ENCODE results near the gene GRAP. TPM values are rescaled to one million over a fixed set of nuclear protein-coding genes. Genes with fewer than 3 reads are reported as not detected.

The GRAP gene
- total RNA-seq, 2 donors from 2014 or later, result 9.7 to 15.9 TPM

GRCh38 chr17:18999911-19000310 lies 46.8 kb downstream of the GRAP start:
- Mint-ChIP-seq H3K27ac (no peak overlapping the region), H3K9me3 (peaks cover 4 to 8% of the 10 kb centered on the region in 2 donors), H3K4me3 (no peak overlapping the region), H3K4me1 (ENCODE audit: low read depth) (peaks cover 30% of the 10 kb centered on the region), H3K36me3 (ENCODE audit: insufficient read depth in 2 of 2) (peaks cover 9 to 23% of the 10 kb centered on the region in 2 donors), H3K27me3 (ENCODE audit: low read depth) (no peaks in the 10 kb centered on the region)
- ATAC-seq (replicated peaks in 1 of 2) (no peak), DNase-seq (no peak)

GRCh38 chr17:18999394-18999793 lies 47.4 kb downstream of the GRAP start:
- peaks cover 27% of the 10 kb centered on the region for H3K4me1 Mint-ChIP-seq (ENCODE audit: low read depth)
- no peak overlapping the region for H3K4me3 Mint-ChIP-seq
- H3K27ac Mint-ChIP-seq, result no peak overlapping the region
- ATAC-seq (replicated peaks in 1 of 2) (no peak), DNase-seq (no peak)
- no peaks in the 10 kb centered on the region for H3K27me3 Mint-ChIP-seq (ENCODE audit: low read depth)
- H3K36me3 Mint-ChIP-seq (ENCODE audit: insufficient read depth in 2 of 2), result peaks cover 9 to 26% of the 10 kb centered on the region in 2 donors
- H3K9me3 Mint-ChIP-seq, result peaks cover 4 to 8% of the 10 kb centered on the region in 2 donors

GRCh38 chr17:18997650-18998196 lies 49.0 kb downstream of the GRAP start:
- peaks cover 4 to 8% of the 10 kb centered on the region in 2 donors for H3K9me3 Mint-ChIP-seq
- no peak for ATAC-seq (replicated peaks in 1 of 2)
- DNase-seq, result no peak
- peaks cover 9 to 31% of the 10 kb centered on the region in 2 donors for H3K36me3 Mint-ChIP-seq (ENCODE audit: insufficient read depth in 2 of 2)
- H3K4me3 Mint-ChIP-seq, result no peak overlapping the region
- peaks cover 36% of the 10 kb centered on the region for H3K4me1 Mint-ChIP-seq (ENCODE audit: low read depth)
- H3K27ac Mint-ChIP-seq, result no peak overlapping the region
- no peaks in the 10 kb centered on the region for H3K27me3 Mint-ChIP-seq (ENCODE audit: low read depth)

GRCh38 chr17:18996458-18996857 lies 50.3 kb downstream of the GRAP start:
- no peak overlapping the region for H3K27ac Mint-ChIP-seq
- ATAC-seq (replicated peaks in 1 of 2) (no peak), DNase-seq (no peak)
- H3K4me1 Mint-ChIP-seq (ENCODE audit: low read depth), result peaks cover 31% of the 10 kb centered on the region
- H3K27me3 Mint-ChIP-seq (ENCODE audit: low read depth), result no peaks in the 10 kb centered on the region
- peaks cover 9 to 25% of the 10 kb centered on the region in 2 donors for H3K36me3 Mint-ChIP-seq (ENCODE audit: insufficient read depth in 2 of 2)
- no peak overlapping the region for H3K4me3 Mint-ChIP-seq
- peaks cover 4 to 8% of the 10 kb centered on the region in 2 donors for H3K9me3 Mint-ChIP-seq

- ATAC-seq (replicated peaks in 1 of 2), result no peak
- peaks cover 22% of the 10 kb centered on the region for H3K4me1 Mint-ChIP-seq (ENCODE audit: low read depth)
These were observed 51.5 kb downstream of the GRAP start for GRCh38 chr17:18995220-18995619.

GRCh38 chr17:18994631-18995030 lies 52.1 kb downstream of the GRAP start:
- H3K4me3 Mint-ChIP-seq, result no peak overlapping the region
- ATAC-seq (replicated peaks in 1 of 2), result no peak
- H3K9me3 Mint-ChIP-seq, result peaks cover 4 to 8% of the 10 kb centered on the region in 2 donors
- no peaks in the 10 kb centered on the region for H3K27me3 Mint-ChIP-seq (ENCODE audit: low read depth)
- no peak overlapping the region for H3K27ac Mint-ChIP-seq
- peaks cover 9 to 25% of the 10 kb centered on the region in 2 donors for H3K36me3 Mint-ChIP-seq (ENCODE audit: insufficient read depth in 2 of 2)
- no peak for DNase-seq
- H3K4me1 Mint-ChIP-seq (ENCODE audit: low read depth), result peaks cover 22% of the 10 kb centered on the region

More at GRCh38 chr17:18995220-18995619, 51.5 kb downstream of the GRAP start:
- Mint-ChIP-seq H3K4me3 (no peak overlapping the region), H3K36me3 (ENCODE audit: insufficient read depth in 2 of 2) (peaks cover 9 to 25% of the 10 kb centered on the region in 2 donors), H3K27ac (no peak overlapping the region), H3K27me3 (ENCODE audit: low read depth) (no peaks in the 10 kb centered on the region), H3K9me3 (peaks cover 4 to 8% of the 10 kb centered on the region in 2 donors)
- DNase-seq, result no peak

GRCh38 chr17:18993905-18994526 lies 52.7 kb downstream of the GRAP start:
- Mint-ChIP-seq H3K36me3 (ENCODE audit: insufficient read depth in 2 of 2) (peaks cover 9 to 25% of the 10 kb centered on the region in 2 donors), H3K9me3 (peaks cover 4 to 8% of the 10 kb centered on the region in 2 donors), H3K27me3 (ENCODE audit: low read depth) (no peaks in the 10 kb centered on the region), H3K27ac (no peak overlapping the region), H3K4me1 (ENCODE audit: low read depth) (peaks cover 22% of the 10 kb centered on the region), H3K4me3 (no peak overlapping the region)
- ATAC-seq (replicated peaks in 1 of 2) (no peak), DNase-seq (no peak)

GRCh38 chr17:18992454-18993130 lies 54.2 kb downstream of the GRAP start:
- no peak for DNase-seq
- peak; percentile 33 to 43 for ATAC-seq (replicated peaks in 1 of 2)
- Mint-ChIP-seq H3K4me1 (ENCODE audit: low read depth) (peaks cover 28% of the 10 kb centered on the region), H3K9me3 (peaks cover 4 to 8% of the 10 kb centered on the region in 2 donors), H3K4me3 (no peak overlapping the region), H3K27me3 (ENCODE audit: low read depth) (no peaks in the 10 kb centered on the region), H3K36me3 (ENCODE audit: insufficient read depth in 2 of 2) (peaks cover 9 to 25% of the 10 kb centered on the region in 2 donors), H3K27ac (no peak overlapping the region)

GRCh38 chr17:18991531-18992315 lies 55.0 kb downstream of the GRAP start:
- peaks cover 7 to 19% of the 10 kb centered on the region in 2 donors for H3K36me3 Mint-ChIP-seq (ENCODE audit: insufficient read depth in 2 of 2)
- DNase-seq (no peak), ATAC-seq (replicated peaks in 1 of 2) (no peak)
- H3K4me3 Mint-ChIP-seq, result no peak overlapping the region
- H3K27me3 Mint-ChIP-seq (ENCODE audit: low read depth), result no peaks in the 10 kb centered on the region
- peaks cover 36% of the 10 kb centered on the region for H3K4me1 Mint-ChIP-seq (ENCODE audit: low read depth)
- H3K27ac Mint-ChIP-seq, result no peak overlapping the region
- H3K9me3 Mint-ChIP-seq, result peaks cover 4 to 6% of the 10 kb centered on the region in 2 donors

GRCh38 chr17:18990331-18990730 lies 56.4 kb downstream of the GRAP start:
- Mint-ChIP-seq H3K27me3 (ENCODE audit: low read depth) (no peaks in the 10 kb centered on the region), H3K36me3 (ENCODE audit: insufficient read depth in 2 of 2) (peaks cover 4 to 12% of the 10 kb centered on the region in 2 donors), H3K27ac (no peak overlapping the region), H3K4me1 (ENCODE audit: low read depth) (peaks cover 37% of the 10 kb centered on the region), H3K9me3 (peaks cover 4% of the 10 kb centered on the region in 2 donors), H3K4me3 (no peak overlapping the region)
- DNase-seq, result no peak
- no peak for ATAC-seq (replicated peaks in 1 of 2)

GRCh38 chr17:18988546-18989173 lies 58.1 kb downstream of the GRAP start:
- H3K36me3 Mint-ChIP-seq (ENCODE audit: insufficient read depth in 2 of 2), result no peaks in the 10 kb centered on the region
- no peak for DNase-seq
- peaks cover 31% of the 10 kb centered on the region for H3K4me1 Mint-ChIP-seq (ENCODE audit: low read depth)

GRCh38 chr17:18987862-18988545 lies 58.8 kb downstream of the GRAP start:
- H3K4me1 Mint-ChIP-seq (ENCODE audit: low read depth), result peaks cover 25% of the 10 kb centered on the region
- ATAC-seq (replicated peaks in 1 of 2) (no peak), DNase-seq (no peak)
- H3K27me3 Mint-ChIP-seq (ENCODE audit: low read depth), result no peaks in the 10 kb centered on the region
- H3K36me3 Mint-ChIP-seq (ENCODE audit: insufficient read depth in 2 of 2), result no peaks in the 10 kb centered on the region
- no peak overlapping the region for H3K4me3 Mint-ChIP-seq
- H3K9me3 Mint-ChIP-seq, result no peaks in the 10 kb centered on the region
- H3K27ac Mint-ChIP-seq, result no peak overlapping the region

More at GRCh38 chr17:18988546-18989173, 58.1 kb downstream of the GRAP start:
- Mint-ChIP-seq H3K4me3 (no peak overlapping the region), H3K27me3 (ENCODE audit: low read depth) (no peaks in the 10 kb centered on the region), H3K9me3 (no peaks in the 10 kb centered on the region), H3K27ac (no peak overlapping the region)
- ATAC-seq (replicated peaks in 1 of 2), result no peak

All from activated T-cell treated with anti-CD3 and anti-CD28 coated beads, Interleukin-2, amount 50 U/mL, for 72 hours (primary cell).